Measurements from ENCODE around the gene LCN10. TPM values are rescaled to one million over a fixed set of nuclear protein-coding genes. Genes with fewer than 3 reads are reported as not detected.
"Not testable (repeated sequence)": the region's sequence is repeated elsewhere in the genome, so short reads cannot be mapped to it uniquely, and the experiment has no call there.

LCN10 gene
- total RNA-seq, 5 donors from 2014 or later (not counting 1 experiment from before 2014, with no cell fraction given): 1.3 to 2.8 (median 2.2) TPM

- Histone ChIP-seq H3K36me3 (ENCODE audit: control insufficient read depth in 2 of 2, extremely low read depth in 1 of 2, insufficient read depth in 1 of 2, low read length in 1 of 2) (no peaks in the 10 kb centered on the region), H3K27me3 (replicated peaks in 1 of 2; ENCODE audit: control insufficient read depth in 2 of 2, extremely low read depth in 1 of 2, insufficient read depth in 2 of 2, low read length in 1 of 2) (peaks cover 0 to 66% of the 10 kb centered on the region in 2 experiments), H3K27ac (ENCODE audit: low read length) (no peak overlapping the region), H3K4me1 (ENCODE audit: control insufficient read depth in 1 of 2, extremely low read depth in 1 of 2, insufficient read depth in 2 of 2, low read length in 2 of 2) (peaks cover 0 to 13% of the 10 kb centered on the region in 2 experiments), H3K4me3 (ENCODE audit: control insufficient read depth in 1 of 2, extremely low read depth in 1 of 2, low read length in 1 of 2) (no peak overlapping the region), H3K9me3 (no peaks in the 10 kb centered on the region)
- 92% methylated on average over 7 of the region's 7 CpGs for WGBS (ENCODE audit: insufficient coverage)
- Mint-ChIP-seq H3K36me3 (no peaks in the 10 kb centered on the region), H3K27me3 (peaks cover 8 to 45% of the 10 kb centered on the region in 2 donors), H3K4me3 (peak overlapping the region in 1 of 3 donors; percentile 77), H3K27ac (no peak overlapping the region), H3K9me3 (no peaks in the 10 kb centered on the region), H3K4me1 (peaks cover 4 to 11% (median 9%) of the 10 kb centered on the region in 3 donors)
- ATAC-seq (replicated peaks in 1 of 4): no peak
- no peak for DNase-seq
- POLR2A ChIA-PET: no interaction called here
- CTCF ChIA-PET: no interaction called here
These were observed 32.2 kb downstream of the LCN10 start for GRCh38 chr9:136710543-136710942.

- DNase-seq (no peak), ATAC-seq (replicated peaks in 1 of 4) (no peak)
- Mint-ChIP-seq H3K27ac (no peak overlapping the region), H3K4me1 (peaks cover 4 to 11% (median 9%) of the 10 kb centered on the region in 3 donors), H3K4me3 (no peak overlapping the region), H3K36me3 (no peaks in the 10 kb centered on the region), H3K9me3 (no peaks in the 10 kb centered on the region), H3K27me3 (peaks cover 8 to 46% of the 10 kb centered on the region in 2 donors)
- H3K4me1 ChIP-seq (ENCODE audit: control insufficient read depth in 1 of 2, extremely low read depth in 1 of 2, insufficient read depth in 2 of 2, low read length in 2 of 2): peaks cover 0 to 13% of the 10 kb centered on the region in 2 experiments
- 87% methylated on average over 24 of the region's 24 CpGs for WGBS (ENCODE audit: insufficient coverage)
- CTCF ChIA-PET: no interaction called here
- peaks cover 0 to 60% of the 10 kb centered on the region in 2 experiments for H3K27me3 ChIP-seq (replicated peaks in 1 of 2; ENCODE audit: control insufficient read depth in 2 of 2, extremely low read depth in 1 of 2, insufficient read depth in 2 of 2, low read length in 1 of 2)
- no peak overlapping the region for H3K4me3 ChIP-seq (ENCODE audit: control insufficient read depth in 1 of 2, extremely low read depth in 1 of 2, low read length in 1 of 2)
- H3K9me3 ChIP-seq: no peaks in the 10 kb centered on the region
- POLR2A ChIA-PET: no interaction called here
- H3K27ac ChIP-seq (ENCODE audit: low read length): no peak overlapping the region
- H3K36me3 ChIP-seq (ENCODE audit: control insufficient read depth in 2 of 2, extremely low read depth in 1 of 2, insufficient read depth in 1 of 2, low read length in 1 of 2): no peaks in the 10 kb centered on the region
These were observed 33.2 kb downstream of the LCN10 start for GRCh38 chr9:136709454-136710109.

GRCh38 chr9:136707849-136708517 is 34.8 kb downstream of the LCN10 start:
- Mint-ChIP-seq H3K4me1 (peaks cover 4 to 11% (median 7%) of the 10 kb centered on the region in 3 donors), H3K27me3 (peaks cover 8 to 33% of the 10 kb centered on the region in 2 donors)

GRCh38 chr9:136707011-136707410 is 35.7 kb downstream of the LCN10 start:
- no peak overlapping the region for H3K27ac Mint-ChIP-seq
- no peak for ATAC-seq (replicated peaks in 1 of 4)
- peaks cover 4 to 11% (median 7%) of the 10 kb centered on the region in 3 donors for H3K4me1 Mint-ChIP-seq
- ChIA-PET POLR2A (no interaction called here), CTCF (no interaction called here)
- Histone ChIP-seq H3K4me3 (ENCODE audit: control insufficient read depth in 1 of 2, extremely low read depth in 1 of 2, low read length in 1 of 2) (no peak overlapping the region), H3K27me3 (replicated peaks in 1 of 2; ENCODE audit: control insufficient read depth in 2 of 2, extremely low read depth in 1 of 2, insufficient read depth in 2 of 2, low read length in 1 of 2) (peaks cover 0 to 40% of the 10 kb centered on the region in 2 experiments), H3K36me3 (ENCODE audit: control insufficient read depth in 2 of 2, extremely low read depth in 1 of 2, insufficient read depth in 1 of 2, low read length in 1 of 2) (no peaks in the 10 kb centered on the region), H3K27ac (ENCODE audit: low read length) (no peak overlapping the region), H3K9me3 (no peaks in the 10 kb centered on the region), H3K4me1 (ENCODE audit: control insufficient read depth in 1 of 2, extremely low read depth in 1 of 2, insufficient read depth in 2 of 2, low read length in 2 of 2) (peaks cover 0 to 7% of the 10 kb centered on the region in 2 experiments)
- H3K36me3 Mint-ChIP-seq: no peaks in the 10 kb centered on the region
- no peak overlapping the region for H3K4me3 Mint-ChIP-seq
- peaks cover 8 to 33% of the 10 kb centered on the region in 2 donors for H3K27me3 Mint-ChIP-seq
- H3K9me3 Mint-ChIP-seq: no peaks in the 10 kb centered on the region
- 99% methylated on average over 7 of the region's 7 CpGs for WGBS (ENCODE audit: insufficient coverage)
- DNase-seq: no peak

More at GRCh38 chr9:136707849-136708517, 34.8 kb downstream of the LCN10 start:
- H3K27me3 ChIP-seq (replicated peaks in 1 of 2; ENCODE audit: control insufficient read depth in 2 of 2, extremely low read depth in 1 of 2, insufficient read depth in 2 of 2, low read length in 1 of 2): peaks cover 0 to 44% of the 10 kb centered on the region in 2 experiments
- no peak for DNase-seq
- POLR2A ChIA-PET: no interaction called here
- H3K4me1 ChIP-seq (ENCODE audit: control insufficient read depth in 1 of 2, extremely low read depth in 1 of 2, insufficient read depth in 2 of 2, low read length in 2 of 2): peaks cover 0 to 10% of the 10 kb centered on the region in 2 experiments
- no peak overlapping the region for H3K27ac Mint-ChIP-seq
- WGBS (ENCODE audit: insufficient coverage): 88% methylated on average over 20 of the region's 22 CpGs
- CTCF ChIA-PET: interaction anchor here in 1 of 2 donors (0.6 kb wide), 1 partner anchor 66 kb away, joined by 3 read pairs; no protein-coding TSS in a partner anchor
- H3K4me3 Mint-ChIP-seq: no peak overlapping the region
- H3K36me3 ChIP-seq (ENCODE audit: control insufficient read depth in 2 of 2, extremely low read depth in 1 of 2, insufficient read depth in 1 of 2, low read length in 1 of 2): no peaks in the 10 kb centered on the region
- no peak overlapping the region for H3K27ac ChIP-seq (ENCODE audit: low read length)
- no peaks in the 10 kb centered on the region for H3K9me3 Mint-ChIP-seq
- ATAC-seq (replicated peaks in 1 of 4): no peak
- H3K9me3 ChIP-seq: no peaks in the 10 kb centered on the region
- H3K4me3 ChIP-seq (ENCODE audit: control insufficient read depth in 1 of 2, extremely low read depth in 1 of 2, low read length in 1 of 2): no peak overlapping the region
- no peaks in the 10 kb centered on the region for H3K36me3 Mint-ChIP-seq

GRCh38 chr9:136705564-136705963 is 37.2 kb downstream of the LCN10 start:
- no CpG with 5 or more reads among the region's 7 CpGs for WGBS (ENCODE audit: insufficient coverage)
- DNase-seq (no peak), ATAC-seq (replicated peaks in 1 of 4) (no peak)
- peaks cover 0 to 38% of the 10 kb centered on the region in 2 experiments for H3K27me3 ChIP-seq (replicated peaks in 1 of 2; ENCODE audit: control insufficient read depth in 2 of 2, extremely low read depth in 1 of 2, insufficient read depth in 2 of 2, low read length in 1 of 2)
- ChIA-PET CTCF (interaction anchor here in 1 of 2 donors (1.1 kb wide), 1 partner anchor 24 kb away, joined by 3 read pairs; no protein-coding TSS in a partner anchor), POLR2A (no interaction called here)
- no peak overlapping the region for H3K27ac ChIP-seq (ENCODE audit: low read length)
- peaks cover 4 to 20% of the 10 kb centered on the region in 2 donors for H3K27me3 Mint-ChIP-seq
- peaks cover 0 to 12% of the 10 kb centered on the region in 2 experiments for H3K4me1 ChIP-seq (ENCODE audit: control insufficient read depth in 1 of 2, extremely low read depth in 1 of 2, insufficient read depth in 2 of 2, low read length in 2 of 2)
- H3K4me3 ChIP-seq (ENCODE audit: control insufficient read depth in 1 of 2, extremely low read depth in 1 of 2, low read length in 1 of 2): no peak overlapping the region
- no peaks in the 10 kb centered on the region for H3K36me3 Mint-ChIP-seq
- H3K27ac Mint-ChIP-seq: no peak overlapping the region
- H3K4me1 Mint-ChIP-seq: peaks cover 10 to 12% (median 11%) of the 10 kb centered on the region in 3 donors
- no peaks in the 10 kb centered on the region for H3K9me3 Mint-ChIP-seq
- H3K4me3 Mint-ChIP-seq: no peak overlapping the region
- H3K36me3 ChIP-seq (ENCODE audit: control insufficient read depth in 2 of 2, extremely low read depth in 1 of 2, insufficient read depth in 1 of 2, low read length in 1 of 2): no peaks in the 10 kb centered on the region
- H3K9me3 ChIP-seq: no peaks in the 10 kb centered on the region

- H3K9me3 ChIP-seq; H3K9me3 Mint-ChIP-seq; H3K4me3 ChIP-seq (ENCODE audit: control insufficient read depth in 1 of 2, extremely low read depth in 1 of 2, low read length in 1 of 2); H3K27ac ChIP-seq (ENCODE audit: low read length); DNase-seq; H3K27ac Mint-ChIP-seq; CTCF ChIA-PET; H3K36me3 Mint-ChIP-seq; H3K4me3 Mint-ChIP-seq; ATAC-seq (replicated peaks in 1 of 4); H3K36me3 ChIP-seq (ENCODE audit: control insufficient read depth in 2 of 2, extremely low read depth in 1 of 2, insufficient read depth in 1 of 2, low read length in 1 of 2); POLR2A ChIA-PET: not testable (repeated sequence)
- peaks cover 15 to 17% (median 16%) of the 10 kb centered on the region in 3 donors for H3K4me1 Mint-ChIP-seq
- WGBS (ENCODE audit: insufficient coverage): 100% methylated on average over 3 of the region's 8 CpGs
- peaks cover 0 to 13% of the 10 kb centered on the region in 2 donors for H3K27me3 Mint-ChIP-seq
- Histone ChIP-seq H3K4me1 (ENCODE audit: control insufficient read depth in 1 of 2, extremely low read depth in 1 of 2, insufficient read depth in 2 of 2, low read length in 2 of 2) (peaks cover 0 to 17% of the 10 kb centered on the region in 2 experiments), H3K27me3 (replicated peaks in 1 of 2; ENCODE audit: control insufficient read depth in 2 of 2, extremely low read depth in 1 of 2, insufficient read depth in 2 of 2, low read length in 1 of 2) (peaks cover 0 to 38% of the 10 kb centered on the region in 2 experiments)
These were observed 38.0 kb downstream of the LCN10 start for GRCh38 chr9:136704741-136705140.
